Hematopoietic multipotent progenitor cell (in vitro differentiated cells): ENCODE measurements around the gene TRIO. TPM values are rescaled to one million over a fixed set of nuclear protein-coding genes. Genes with fewer than 3 reads are reported as not detected.
A peak's percentile ranks its signal among the peaks of the same experiment; 100 is the strongest.

Source experiments
- DNase-seq, 3 donors: peaks; one replicate each; pipeline ENCODE4 v3.0.0-alpha.2; 2011 to 2015; ENCODE audit warnings: low read depth in 2 of 3, low spot score in 2 of 3
- total RNA-seq: library from RNA; depleted of rRNA; stranded (reverse); fragments of >200 nt; gene quantifications from one replicate; pipeline ENCODE4 v1.2.3, GENCODE V29; 2012

TRIO gene
- total RNA-seq, 1 donor = 69.2 TPM

- no peak for DNase-seq
Observed at GRCh38 chr5:14145435-14146334, 2.5 kb downstream of the TRIO start.

GRCh38 chr5:14146725-14147124, 3.6 kb downstream of the TRIO start:
- no peak for DNase-seq

GRCh38 chr5:14147210-14147609, 4.1 kb downstream of the TRIO start:
- no peak for DNase-seq

GRCh38 chr5:14148483-14148882, 5.3 kb downstream of the TRIO start:
- DNase-seq = no peak

GRCh38 chr5:14148890-14149671, 5.9 kb downstream of the TRIO start:
- no peak for DNase-seq

- no peak for DNase-seq
Observed at GRCh38 chr5:14149672-14150274, 6.6 kb downstream of the TRIO start.

- DNase-seq = no peak
Observed at GRCh38 chr5:14151416-14151815, 8.3 kb downstream of the TRIO start.

GRCh38 chr5:14153071-14153864, 10.1 kb downstream of the TRIO start:
- no peak for DNase-seq

- peak in 2 of 3 donors; percentile 54 to 67 for DNase-seq
Observed at GRCh38 chr5:14153932-14154731, 11.0 kb downstream of the TRIO start.

GRCh38 chr5:14155075-14155474, 11.9 kb downstream of the TRIO start:
- DNase-seq = no peak

- no peak for DNase-seq
Observed at GRCh38 chr5:14155739-14156138, 12.6 kb downstream of the TRIO start.

- no peak for DNase-seq
Observed at GRCh38 chr5:14156290-14156649, 13.1 kb downstream of the TRIO start.

- DNase-seq = no peak
Observed at GRCh38 chr5:14156650-14157492, 13.7 kb downstream of the TRIO start.

GRCh38 chr5:14157493-14157782, 14.3 kb downstream of the TRIO start:
- DNase-seq = no peak

- DNase-seq = no peak
Observed at GRCh38 chr5:14158890-14159666, 15.9 kb downstream of the TRIO start.

- DNase-seq = no peak
Observed at GRCh38 chr5:14161825-14162556, 18.8 kb downstream of the TRIO start.
